ENCODE results near the gene CSF2. TPM values are rescaled to one million over a fixed set of nuclear protein-coding genes. Genes with fewer than 3 reads are reported as not detected.

The CSF2 gene
- total RNA-seq, 2 experiments from 2014 or later, result 0.55 to 0.61 TPM

DNA sequence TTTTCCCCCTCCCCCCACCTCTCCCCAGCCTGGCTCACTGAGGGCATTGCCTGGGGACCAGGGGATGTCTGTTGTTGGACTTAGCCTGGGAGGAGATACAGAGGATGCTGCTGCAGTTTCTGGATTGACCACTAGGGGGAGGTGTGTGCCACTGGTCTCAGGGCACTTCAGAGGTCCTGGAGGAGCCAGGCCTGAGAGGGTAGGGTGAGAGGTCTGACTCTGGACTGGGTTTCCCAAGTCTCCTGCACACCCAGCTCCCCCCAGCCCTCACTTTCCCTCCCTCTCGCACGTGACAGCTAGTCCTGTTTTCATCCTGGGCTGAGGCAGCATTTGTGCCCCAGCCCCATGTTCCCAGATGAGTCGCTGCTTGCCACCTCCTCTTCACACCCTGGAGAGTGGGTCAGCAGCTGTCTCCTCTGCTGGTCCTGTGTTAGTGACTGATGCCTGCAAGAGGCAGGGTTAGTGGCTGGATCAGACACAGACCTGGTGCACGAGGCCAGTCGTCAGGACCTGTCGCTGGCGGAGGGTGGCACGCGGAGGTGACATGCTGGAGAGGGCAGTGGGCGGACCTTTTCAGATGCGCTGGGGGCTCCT lies 8.8 kb upstream of the CSF2 start:
- Mint-ChIP-seq H3K4me3 (no peak overlapping the region), H3K9me3 (ENCODE audit: insufficient read depth) (no peaks in the 10 kb centered on the region), H3K36me3 (ENCODE audit: low read depth) (no peaks in the 10 kb centered on the region), H3K4me1 (ENCODE audit: low read depth) (peaks cover 56% of the 10 kb centered on the region), H3K27ac (peak overlapping the region; percentile 57), H3K27me3 (ENCODE audit: low read depth) (no peaks in the 10 kb centered on the region)
- CTCF ChIA-PET, result interaction anchor here (0.6 to 3.3 kb wide), 23 partner anchors 9 to 481 kb away, joined by 3 to 37 read pairs (median 4); partner anchors contain the start of genes CSF2 and SLC22A5
- peak; percentile 90 for DNase-seq
- POLR2A ChIA-PET, result interaction anchor here (0.9 kb wide), 1 partner anchor 9 kb away, joined by 3 read pairs; the partner anchor contains the start of gene CSF2
- ATAC-seq, result peak; percentile 73

DNA sequence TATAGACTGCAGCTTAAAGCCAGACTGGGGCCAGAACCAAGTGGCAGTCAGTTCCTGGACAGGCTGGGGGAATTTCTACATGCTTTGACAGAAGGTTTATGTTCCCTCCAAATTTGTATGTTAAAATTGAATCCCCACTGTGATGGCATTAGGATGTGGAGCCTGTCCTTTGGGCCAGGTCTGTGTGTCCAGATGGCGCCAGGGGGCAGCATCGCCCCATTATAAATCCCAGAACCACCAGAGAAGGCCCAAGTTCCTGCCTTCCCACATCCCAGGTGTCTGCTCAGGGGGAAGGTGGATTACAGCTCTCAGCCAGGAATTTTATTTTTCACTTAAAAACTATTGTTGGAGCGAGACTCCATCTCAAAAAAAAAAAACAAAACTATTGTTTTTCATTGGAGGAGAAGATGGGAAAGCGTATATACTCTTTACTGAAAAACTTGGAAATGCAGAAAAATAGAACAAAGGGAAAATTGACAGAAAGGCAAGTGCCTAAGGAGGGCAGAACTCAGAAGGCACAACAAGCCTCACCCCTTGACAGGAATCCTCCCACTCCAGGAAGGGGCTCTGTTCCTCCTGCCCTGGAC lies 8.1 kb upstream of the CSF2 start:
- H3K36me3 Mint-ChIP-seq (ENCODE audit: low read depth), result no peaks in the 10 kb centered on the region
- POLR2A ChIA-PET, result interaction anchor here (0.9 kb wide), 1 partner anchor 9 kb away, joined by 3 read pairs; the partner anchor contains the start of gene CSF2
- no peaks in the 10 kb centered on the region for H3K9me3 Mint-ChIP-seq (ENCODE audit: insufficient read depth)
- peak overlapping the region; percentile 60 for H3K27ac Mint-ChIP-seq
- CTCF ChIA-PET, result interaction anchor here (0.7 to 3.3 kb wide), 24 partner anchors 8 to 818 kb away, joined by 3 to 37 read pairs (median 4); partner anchors contain the start of genes CSF2 and SLC22A5
- H3K4me3 Mint-ChIP-seq, result no peak overlapping the region
- DNase-seq, result peak; percentile 73
- peak; percentile 54 for ATAC-seq
- peaks cover 55% of the 10 kb centered on the region for H3K4me1 Mint-ChIP-seq (ENCODE audit: low read depth)
- H3K27me3 Mint-ChIP-seq (ENCODE audit: low read depth), result no peaks in the 10 kb centered on the region

- no peaks in the 10 kb centered on the region for H3K27me3 Mint-ChIP-seq (ENCODE audit: low read depth)
- peak overlapping the region; percentile 15 for H3K27ac Mint-ChIP-seq
- ChIA-PET POLR2A (no interaction called here), CTCF (interaction anchor here (0.9 to 2.9 kb wide), 10 partner anchors 7 to 817 kb away, joined by 3 to 18 read pairs (median 6); partner anchors contain the start of gene CSF2)
- DNase-seq, result no peak
- H3K9me3 Mint-ChIP-seq (ENCODE audit: insufficient read depth), result no peaks in the 10 kb centered on the region
- H3K4me1 Mint-ChIP-seq (ENCODE audit: low read depth), result peaks cover 55% of the 10 kb centered on the region
- no peaks in the 10 kb centered on the region for H3K36me3 Mint-ChIP-seq (ENCODE audit: low read depth)
- H3K4me3 Mint-ChIP-seq, result no peak overlapping the region
- no peak for ATAC-seq
Measured at GRCh38 chr5:132065951-132066701, 7.5 kb upstream of the CSF2 start.

GRCh38 chr5:132066871-132067270 lies 6.7 kb upstream of the CSF2 start:
- no peaks in the 10 kb centered on the region for H3K27me3 Mint-ChIP-seq (ENCODE audit: low read depth)
- ChIA-PET CTCF (interaction anchor here (0.9 to 2.9 kb wide), 3 partner anchors 68 to 434 kb away, joined by 3 to 14 read pairs (median 13); no protein-coding TSS in a partner anchor), POLR2A (interaction anchor here (0.7 kb wide), 1 partner anchor 414 kb away, joined by 3 read pairs; no protein-coding TSS in a partner anchor)
- DNase-seq (no peak), ATAC-seq (no peak)
- no peak overlapping the region for H3K4me3 Mint-ChIP-seq
- H3K9me3 Mint-ChIP-seq (ENCODE audit: insufficient read depth), result no peaks in the 10 kb centered on the region
- H3K4me1 Mint-ChIP-seq (ENCODE audit: low read depth), result peaks cover 55% of the 10 kb centered on the region
- no peaks in the 10 kb centered on the region for H3K36me3 Mint-ChIP-seq (ENCODE audit: low read depth)
- H3K27ac Mint-ChIP-seq, result peak overlapping the region; percentile 60

- ATAC-seq (no peak), DNase-seq (no peak)
- POLR2A ChIA-PET, result interaction anchor here (0.7 kb wide), 1 partner anchor 413 kb away, joined by 3 read pairs; no protein-coding TSS in a partner anchor
- no peaks in the 10 kb centered on the region for H3K27me3 Mint-ChIP-seq (ENCODE audit: low read depth)
- CTCF ChIA-PET, result interaction anchor here (0.9 to 2.9 kb wide), 3 partner anchors 67 to 433 kb away, joined by 3 to 14 read pairs (median 3); no protein-coding TSS in a partner anchor
- no peak overlapping the region for H3K4me3 Mint-ChIP-seq
- H3K27ac Mint-ChIP-seq, result peak overlapping the region; percentile 60
- H3K4me1 Mint-ChIP-seq (ENCODE audit: low read depth), result peaks cover 56% of the 10 kb centered on the region
- no peaks in the 10 kb centered on the region for H3K9me3 Mint-ChIP-seq (ENCODE audit: insufficient read depth)
- H3K36me3 Mint-ChIP-seq (ENCODE audit: low read depth), result no peaks in the 10 kb centered on the region
Measured at GRCh38 chr5:132067451-132067850, 6.1 kb upstream of the CSF2 start.

- H3K4me3 Mint-ChIP-seq, result no peak overlapping the region
- peaks cover 60% of the 10 kb centered on the region for H3K4me1 Mint-ChIP-seq (ENCODE audit: low read depth)
- H3K27ac Mint-ChIP-seq, result peak overlapping the region; percentile 43
- DNase-seq, result no peak
- H3K36me3 Mint-ChIP-seq (ENCODE audit: low read depth), result no peaks in the 10 kb centered on the region
- no peaks in the 10 kb centered on the region for H3K27me3 Mint-ChIP-seq (ENCODE audit: low read depth)
- ChIA-PET POLR2A (no interaction called here), CTCF (interaction anchor here (1.4 to 2.9 kb wide), 2 partner anchors 66 to 170 kb away, joined by 3 to 14 read pairs; no protein-coding TSS in a partner anchor)
- H3K9me3 Mint-ChIP-seq (ENCODE audit: insufficient read depth), result no peaks in the 10 kb centered on the region
- ATAC-seq, result no peak
Measured at GRCh38 chr5:132067941-132068808, 5.4 kb upstream of the CSF2 start.

DNA sequence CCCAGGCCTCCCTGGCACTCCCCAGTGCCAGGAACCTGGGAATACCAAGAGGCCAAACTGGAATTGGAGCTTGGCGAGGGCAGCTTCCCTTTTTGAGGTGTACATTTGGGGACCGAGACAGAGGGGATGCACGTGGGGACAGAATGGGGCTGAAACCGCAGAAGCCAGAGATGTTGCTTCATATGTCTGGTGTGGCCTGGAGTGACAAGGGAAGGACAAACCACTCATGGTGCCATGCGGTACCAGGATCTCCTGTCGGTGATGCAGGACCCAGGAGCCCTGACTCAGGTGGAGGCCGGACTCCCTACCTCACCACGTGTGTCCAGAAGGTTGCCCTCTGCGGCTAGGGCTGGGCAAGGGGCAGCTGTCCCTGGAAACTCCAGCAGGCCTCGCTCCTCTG lies 4.0 kb upstream of the CSF2 start:
- Mint-ChIP-seq H3K4me1 (ENCODE audit: low read depth) (peaks cover 61% of the 10 kb centered on the region), H3K36me3 (ENCODE audit: low read depth) (no peaks in the 10 kb centered on the region), H3K9me3 (ENCODE audit: insufficient read depth) (no peaks in the 10 kb centered on the region), H3K27me3 (ENCODE audit: low read depth) (no peaks in the 10 kb centered on the region), H3K27ac (no peak overlapping the region), H3K4me3 (no peak overlapping the region)
- ATAC-seq, result no peak
- DNase-seq, result no peak
- ChIA-PET CTCF (interaction anchor here (0.9 to 1.0 kb wide), 2 partner anchors 10 to 224 kb away, joined by 3 read pairs; no protein-coding TSS in a partner anchor), POLR2A (no interaction called here)

DNA sequence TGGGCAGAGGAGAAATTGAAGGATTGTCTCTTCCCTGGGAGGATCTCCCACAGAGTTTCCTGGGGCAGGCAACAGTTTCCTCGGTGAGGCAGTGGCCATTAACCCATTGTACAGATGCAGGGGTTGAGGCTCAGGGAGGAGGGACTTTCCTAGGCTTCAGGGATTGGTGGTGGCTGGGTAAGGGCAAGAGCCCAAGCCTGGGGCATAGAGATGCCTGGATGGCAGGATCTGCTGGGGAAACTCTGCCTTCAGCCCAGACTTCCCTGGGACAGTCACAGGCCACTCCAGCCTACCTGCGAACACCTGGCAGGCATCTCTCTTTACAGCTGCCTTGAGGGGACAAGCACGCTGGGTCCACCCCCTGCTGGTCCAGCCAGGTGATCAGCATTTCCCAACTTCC lies 3.6 kb upstream of the CSF2 start:
- H3K4me3 Mint-ChIP-seq, result no peak overlapping the region
- no peak for ATAC-seq
- no peak overlapping the region for H3K27ac Mint-ChIP-seq
- ChIA-PET POLR2A (no interaction called here), CTCF (interaction anchor here (0.9 to 1.0 kb wide), 2 partner anchors 10 to 223 kb away, joined by 3 read pairs; no protein-coding TSS in a partner anchor)
- no peaks in the 10 kb centered on the region for H3K36me3 Mint-ChIP-seq (ENCODE audit: low read depth)
- no peaks in the 10 kb centered on the region for H3K27me3 Mint-ChIP-seq (ENCODE audit: low read depth)
- no peak for DNase-seq
- H3K9me3 Mint-ChIP-seq (ENCODE audit: insufficient read depth), result no peaks in the 10 kb centered on the region
- peaks cover 60% of the 10 kb centered on the region for H3K4me1 Mint-ChIP-seq (ENCODE audit: low read depth)

DNA sequence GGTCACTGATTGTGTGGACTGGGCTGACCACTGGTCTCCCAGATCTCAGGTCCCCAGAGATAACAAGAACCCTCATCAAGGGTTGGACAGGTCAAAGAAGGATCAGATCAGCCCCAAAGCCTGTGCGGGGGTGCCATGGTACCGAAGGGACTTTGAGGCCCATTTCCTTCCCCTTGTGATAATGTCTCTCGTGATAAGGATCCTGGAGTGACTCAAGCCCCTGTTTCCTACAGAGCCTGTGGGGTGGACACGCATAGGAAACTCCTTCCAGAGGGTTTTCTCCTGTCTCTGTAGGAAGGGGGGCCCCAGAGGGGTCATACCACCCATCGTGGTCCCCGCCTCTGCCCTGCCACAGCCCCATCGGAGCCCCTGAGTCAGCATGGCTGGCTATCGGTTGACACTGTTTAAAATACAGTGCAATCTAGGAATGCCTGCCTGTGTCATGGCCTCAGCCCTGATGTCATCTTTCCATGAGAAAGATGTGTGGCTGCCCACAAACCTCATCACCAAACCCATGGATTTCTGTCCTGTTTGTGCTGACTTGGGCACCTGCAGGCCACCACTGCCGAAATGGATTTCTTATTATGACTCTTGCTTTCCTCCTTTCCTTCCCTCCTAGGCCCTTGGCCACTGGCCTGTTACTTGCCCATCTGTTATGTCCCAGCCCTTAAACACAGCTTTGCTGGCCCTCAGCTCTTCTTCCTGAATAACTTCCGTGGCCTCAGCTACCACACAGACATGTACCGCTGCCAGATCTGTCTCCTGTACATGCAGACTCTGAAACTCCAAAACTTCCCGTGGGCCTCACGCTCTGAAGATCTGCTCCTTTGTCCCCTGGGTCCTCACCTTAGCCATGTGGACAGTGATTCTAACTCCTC lies 2.9 kb upstream of the CSF2 start:
- POLR2A ChIA-PET, result no interaction called here
- DNase-seq (no peak), ATAC-seq (no peak)
- CTCF ChIA-PET, result interaction anchor here (1.5 kb wide), 1 partner anchor 7 kb away, joined by 7 read pairs; no protein-coding TSS in a partner anchor
- peak overlapping the region; percentile 69 for H3K27ac Mint-ChIP-seq
- no peaks in the 10 kb centered on the region for H3K9me3 Mint-ChIP-seq (ENCODE audit: insufficient read depth)
- no peaks in the 10 kb centered on the region for H3K27me3 Mint-ChIP-seq (ENCODE audit: low read depth)
- H3K4me1 Mint-ChIP-seq (ENCODE audit: low read depth), result peaks cover 61% of the 10 kb centered on the region
- H3K36me3 Mint-ChIP-seq (ENCODE audit: low read depth), result no peaks in the 10 kb centered on the region
- no peak overlapping the region for H3K4me3 Mint-ChIP-seq

DNA sequence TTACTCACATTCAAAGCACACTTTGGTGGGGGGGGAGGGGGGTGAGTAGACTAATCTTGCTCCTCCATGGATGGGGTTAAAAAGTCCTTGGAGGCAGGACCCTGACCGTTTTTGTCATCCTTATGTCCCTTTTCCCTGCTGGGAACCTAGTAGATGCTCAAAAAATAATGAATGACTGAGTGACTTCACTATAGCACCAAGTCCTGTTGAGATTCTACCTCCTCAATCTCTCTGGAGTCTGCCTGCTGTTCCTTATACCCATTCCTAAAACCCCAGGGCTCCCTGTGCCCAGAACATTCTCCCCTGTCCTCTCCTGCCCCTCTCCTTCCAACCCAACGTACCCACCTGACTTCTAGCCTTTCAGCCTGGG lies 2.3 kb upstream of the CSF2 start:
- no peak for DNase-seq
- Mint-ChIP-seq H3K27me3 (ENCODE audit: low read depth) (no peaks in the 10 kb centered on the region), H3K36me3 (ENCODE audit: low read depth) (no peaks in the 10 kb centered on the region), H3K27ac (peak overlapping the region; percentile 69), H3K9me3 (ENCODE audit: insufficient read depth) (no peaks in the 10 kb centered on the region), H3K4me1 (ENCODE audit: low read depth) (peaks cover 63% of the 10 kb centered on the region), H3K4me3 (no peak overlapping the region)
- ATAC-seq, result no peak
- ChIA-PET CTCF (interaction anchor here (1.3 to 1.5 kb wide), 2 partner anchors 8 to 27 kb away, joined by 4 to 7 read pairs; no protein-coding TSS in a partner anchor), POLR2A (no interaction called here)

All from activated CD8-positive, alpha-beta T cell treated with anti-CD3 and anti-CD28 coated beads, Interleukin-2, amount 10 ng/mL, durations not matched to agents 7 days and 5 days (primary cell).